ENCODE results near the gene ZNF664.

ZNF664 gene

DNA sequence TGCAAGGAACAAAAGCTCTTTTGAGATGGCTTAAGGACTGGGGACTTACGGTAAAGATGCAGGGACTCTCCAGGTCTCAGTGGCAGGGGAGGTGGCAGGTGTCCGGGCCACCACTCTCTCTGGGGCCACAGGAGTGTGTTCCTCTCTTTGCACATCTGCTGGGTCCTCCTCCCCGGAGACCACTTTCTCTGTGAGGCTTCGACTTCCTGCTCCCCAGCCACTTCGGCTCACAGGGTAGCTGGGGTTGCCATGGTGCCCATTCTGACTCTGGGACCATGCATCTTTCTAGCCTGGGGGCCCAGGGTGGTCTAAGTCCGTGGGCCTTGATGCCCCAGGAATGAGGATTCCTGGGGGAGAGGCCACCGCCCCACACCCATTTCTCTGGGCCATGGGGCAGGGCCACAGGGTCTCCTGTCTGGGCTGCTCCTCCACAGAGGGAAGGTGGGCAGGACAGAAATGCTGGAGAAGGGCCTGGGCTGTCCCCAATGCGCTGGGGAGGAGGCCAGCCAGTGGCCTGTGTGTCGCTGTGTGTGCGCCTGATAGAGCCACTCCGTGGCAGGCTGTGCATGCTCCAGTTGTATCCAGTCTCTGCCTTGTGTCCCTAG, 38.9 kb upstream of the ZNF664 start:
- Histone ChIP-seq H3K9me3 (ENCODE audit: insufficient read depth, low read depth, low read length) (peaks cover 7% of the 10 kb centered on the region), H3K14ac (ENCODE audit: low read length) (no peak overlapping the region), H3K27ac (ENCODE audit: low read depth, low read length) (no peak overlapping the region), H2BK12ac (ENCODE audit: low read length) (no peak overlapping the region), H3K79me1 (ENCODE audit: low read length) (no peaks in the 10 kb centered on the region), H3K27me3 (ENCODE audit: insufficient read depth, low read length) (no peaks in the 10 kb centered on the region), H3K36me3 (ENCODE audit: control insufficient read depth in 1 of 2, insufficient read depth in 2 of 2, low read length in 2 of 2) (peaks cover 28% of the 10 kb centered on the region in 2 experiments), H3K4ac (ENCODE audit: low read depth, low read length) (no peak overlapping the region), H4K91ac (ENCODE audit: low read depth, low read length) (no peak overlapping the region), H4K12ac (ENCODE audit: low read depth, low read length) (no peak overlapping the region), H3K4me1 (ENCODE audit: control insufficient read depth in 1 of 2, insufficient read depth in 2 of 2, low read length in 2 of 2) (peaks cover 4 to 7% of the 10 kb centered on the region in 2 experiments), H3K23ac (ENCODE audit: low read length) (no peak overlapping the region), H3K4me3 (ENCODE audit: low read depth, low read length) (no peak overlapping the region), H2BK120ac (ENCODE audit: insufficient read depth, low read length, poor library complexity) (no peak overlapping the region), H2AK5ac (ENCODE audit: low read length) (no peak overlapping the region), H3K79me2 (ENCODE audit: control insufficient read depth, insufficient read depth, low read length, poor library complexity) (no peaks in the 10 kb centered on the region), H4K8ac (ENCODE audit: low read depth, low read length) (no peak overlapping the region), H3K9ac (ENCODE audit: low read length) (no peak overlapping the region), H2AFZ (ENCODE audit: insufficient read depth, low read length, poor library complexity) (no peak overlapping the region), H3K18ac (ENCODE audit: low read length) (no peak overlapping the region), H2BK5ac (ENCODE audit: low read depth, low read length, poor library complexity) (no peak overlapping the region), H3K4me2 (ENCODE audit: low read length) (no peak overlapping the region)
- no peak for DNase-seq
- no CpG with 5 or more reads among the region's 11 CpGs for WGBS (ENCODE audit: extremely low coverage, insufficient coverage, insufficient read length)

DNA sequence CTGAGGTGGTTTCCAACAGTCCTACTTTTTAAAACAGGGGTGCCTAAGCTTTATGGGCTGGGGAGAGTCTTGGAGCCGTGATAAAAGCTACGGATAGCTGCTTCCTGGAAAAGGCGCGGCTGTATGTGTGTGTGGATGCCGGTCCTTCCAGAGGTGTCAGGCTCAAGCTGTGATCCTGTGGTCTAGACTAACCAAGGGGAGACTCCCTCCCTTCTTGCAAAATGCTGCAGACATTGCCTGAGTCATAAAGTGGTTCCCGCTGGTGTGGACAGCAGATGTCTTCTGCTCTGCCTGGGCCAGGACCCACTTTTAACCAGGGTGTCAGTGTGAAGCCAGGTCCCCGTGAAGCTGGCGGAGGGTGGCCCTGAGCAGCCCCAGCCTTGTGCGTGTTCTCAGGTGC, 38.2 kb upstream of the ZNF664 start:
- H3K79me2 ChIP-seq (ENCODE audit: control insufficient read depth, insufficient read depth, low read length, poor library complexity) = no peaks in the 10 kb centered on the region
- H4K91ac ChIP-seq (ENCODE audit: low read depth, low read length) = no peak overlapping the region
- H2AK5ac ChIP-seq (ENCODE audit: low read length) = no peak overlapping the region
- H2BK5ac ChIP-seq (ENCODE audit: low read depth, low read length, poor library complexity) = no peak overlapping the region
- no peaks in the 10 kb centered on the region for H3K27me3 ChIP-seq (ENCODE audit: insufficient read depth, low read length)
- no peak overlapping the region for H4K8ac ChIP-seq (ENCODE audit: low read depth, low read length)
- H3K14ac ChIP-seq (ENCODE audit: low read length) = no peak overlapping the region
- no peak overlapping the region for H3K9ac ChIP-seq (ENCODE audit: low read length)
- peaks cover 6% of the 10 kb centered on the region for H3K9me3 ChIP-seq (ENCODE audit: insufficient read depth, low read depth, low read length)
- H3K4me2 ChIP-seq (ENCODE audit: low read length) = no peak overlapping the region
- WGBS (ENCODE audit: extremely low coverage, insufficient coverage, insufficient read length) = no CpG with 5 or more reads among the region's 9 CpGs
- H2BK120ac ChIP-seq (ENCODE audit: insufficient read depth, low read length, poor library complexity) = no peak overlapping the region
- no peak overlapping the region for H2AFZ ChIP-seq (ENCODE audit: insufficient read depth, low read length, poor library complexity)
- no peak overlapping the region for H3K23ac ChIP-seq (ENCODE audit: low read length)
- H3K36me3 ChIP-seq (ENCODE audit: control insufficient read depth in 1 of 2, insufficient read depth in 2 of 2, low read length in 2 of 2) = peaks cover 31 to 33% of the 10 kb centered on the region in 2 experiments
- no peak overlapping the region for H3K4ac ChIP-seq (ENCODE audit: low read depth, low read length)
- H3K4me3 ChIP-seq (ENCODE audit: low read depth, low read length) = no peak overlapping the region
- no peaks in the 10 kb centered on the region for H3K79me1 ChIP-seq (ENCODE audit: low read length)
- H3K27ac ChIP-seq (ENCODE audit: low read depth, low read length) = no peak overlapping the region
- no peak overlapping the region for H2BK12ac ChIP-seq (ENCODE audit: low read length)
- peaks cover 4 to 7% of the 10 kb centered on the region in 2 experiments for H3K4me1 ChIP-seq (ENCODE audit: control insufficient read depth in 1 of 2, insufficient read depth in 2 of 2, low read length in 2 of 2)
- no peak for DNase-seq
- no peak overlapping the region for H4K12ac ChIP-seq (ENCODE audit: low read depth, low read length)
- H3K18ac ChIP-seq (ENCODE audit: low read length) = no peak overlapping the region

DNA sequence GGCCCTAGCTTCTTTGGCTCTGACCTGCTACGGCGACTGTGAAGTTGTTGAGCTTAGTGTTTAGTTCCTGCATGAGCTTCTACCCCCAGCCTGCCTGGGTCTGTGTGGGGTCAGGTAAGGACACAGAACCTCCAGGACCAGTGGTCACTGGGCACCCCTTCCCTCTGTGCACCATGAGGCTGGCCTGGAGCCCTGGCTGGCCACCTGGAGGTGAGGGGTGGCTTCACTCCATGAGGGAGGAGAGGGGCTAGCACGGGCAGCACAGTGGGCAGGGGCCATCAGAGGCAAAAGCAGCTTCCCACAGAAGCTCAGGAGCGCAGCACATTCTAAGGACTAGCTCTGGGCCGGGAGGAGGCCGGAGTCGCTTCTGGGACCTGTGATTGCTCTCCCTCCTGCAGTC, 37.1 kb upstream of the ZNF664 start:
- H3K27ac ChIP-seq (ENCODE audit: low read depth, low read length) = no peak overlapping the region
- no peak overlapping the region for H2AK5ac ChIP-seq (ENCODE audit: low read length)
- no peak overlapping the region for H4K8ac ChIP-seq (ENCODE audit: low read depth, low read length)
- H2AFZ ChIP-seq (ENCODE audit: insufficient read depth, low read length, poor library complexity) = no peak overlapping the region
- H4K12ac ChIP-seq (ENCODE audit: low read depth, low read length) = no peak overlapping the region
- no peak overlapping the region for H4K91ac ChIP-seq (ENCODE audit: low read depth, low read length)
- no peak overlapping the region for H2BK5ac ChIP-seq (ENCODE audit: low read depth, low read length, poor library complexity)
- peaks cover 4 to 7% of the 10 kb centered on the region in 2 experiments for H3K4me1 ChIP-seq (ENCODE audit: control insufficient read depth in 1 of 2, insufficient read depth in 2 of 2, low read length in 2 of 2)
- H3K4ac ChIP-seq (ENCODE audit: low read depth, low read length) = no peak overlapping the region
- H3K36me3 ChIP-seq (ENCODE audit: control insufficient read depth in 1 of 2, insufficient read depth in 2 of 2, low read length in 2 of 2) = peaks cover 39 to 42% of the 10 kb centered on the region in 2 experiments
- DNase-seq = no peak
- no peaks in the 10 kb centered on the region for H3K27me3 ChIP-seq (ENCODE audit: insufficient read depth, low read length)
- H3K14ac ChIP-seq (ENCODE audit: low read length) = no peak overlapping the region
- H3K9me3 ChIP-seq (ENCODE audit: insufficient read depth, low read depth, low read length) = peaks cover 4% of the 10 kb centered on the region
- no peaks in the 10 kb centered on the region for H3K79me1 ChIP-seq (ENCODE audit: low read length)
- no peak overlapping the region for H2BK120ac ChIP-seq (ENCODE audit: insufficient read depth, low read length, poor library complexity)
- WGBS (ENCODE audit: extremely low coverage, insufficient coverage, insufficient read length) = no CpG with 5 or more reads among the region's 7 CpGs
- no peak overlapping the region for H3K23ac ChIP-seq (ENCODE audit: low read length)
- H3K18ac ChIP-seq (ENCODE audit: low read length) = no peak overlapping the region
- no peaks in the 10 kb centered on the region for H3K79me2 ChIP-seq (ENCODE audit: control insufficient read depth, insufficient read depth, low read length, poor library complexity)
- no peak overlapping the region for H2BK12ac ChIP-seq (ENCODE audit: low read length)
- no peak overlapping the region for H3K9ac ChIP-seq (ENCODE audit: low read length)
- H3K4me3 ChIP-seq (ENCODE audit: low read depth, low read length) = no peak overlapping the region
- H3K4me2 ChIP-seq (ENCODE audit: low read length) = no peak overlapping the region

DNA sequence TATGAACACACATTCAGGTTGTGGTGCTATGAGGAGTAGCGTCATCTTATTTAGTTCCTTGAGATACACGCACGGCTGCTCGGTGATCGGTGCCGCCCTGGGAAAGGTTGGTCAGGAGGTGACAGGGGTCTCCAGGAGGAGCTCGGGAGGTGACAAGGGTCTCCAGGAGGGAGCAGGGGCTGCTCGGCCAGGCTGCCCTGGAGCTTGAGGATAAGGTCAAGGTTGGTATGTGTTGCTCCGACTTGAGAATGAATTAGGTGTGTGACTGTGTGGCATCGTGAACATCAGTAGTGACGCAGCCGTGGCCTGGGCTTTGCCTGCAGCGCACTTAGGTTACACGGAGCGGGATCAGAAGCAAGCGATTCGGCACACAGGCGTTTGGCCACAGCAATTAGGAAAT, 36.5 kb upstream of the ZNF664 start:
- H3K27ac ChIP-seq (ENCODE audit: low read depth, low read length) = no peak overlapping the region
- H3K18ac ChIP-seq (ENCODE audit: low read length) = no peak overlapping the region
- H3K23ac ChIP-seq (ENCODE audit: low read length) = no peak overlapping the region
- no peak overlapping the region for H3K4ac ChIP-seq (ENCODE audit: low read depth, low read length)
- H2AK5ac ChIP-seq (ENCODE audit: low read length) = no peak overlapping the region
- no peaks in the 10 kb centered on the region for H3K79me2 ChIP-seq (ENCODE audit: control insufficient read depth, insufficient read depth, low read length, poor library complexity)
- H3K14ac ChIP-seq (ENCODE audit: low read length) = no peak overlapping the region
- no peak overlapping the region for H2BK12ac ChIP-seq (ENCODE audit: low read length)
- H4K8ac ChIP-seq (ENCODE audit: low read depth, low read length) = no peak overlapping the region
- peaks cover 3% of the 10 kb centered on the region for H3K9me3 ChIP-seq (ENCODE audit: insufficient read depth, low read depth, low read length)
- no peak overlapping the region for H4K91ac ChIP-seq (ENCODE audit: low read depth, low read length)
- no peak overlapping the region for H3K4me2 ChIP-seq (ENCODE audit: low read length)
- H2BK5ac ChIP-seq (ENCODE audit: low read depth, low read length, poor library complexity) = no peak overlapping the region
- no peak overlapping the region for H2BK120ac ChIP-seq (ENCODE audit: insufficient read depth, low read length, poor library complexity)
- H3K79me1 ChIP-seq (ENCODE audit: low read length) = no peaks in the 10 kb centered on the region
- no peak overlapping the region for H2AFZ ChIP-seq (ENCODE audit: insufficient read depth, low read length, poor library complexity)
- no peaks in the 10 kb centered on the region for H3K27me3 ChIP-seq (ENCODE audit: insufficient read depth, low read length)
- no peak overlapping the region for H3K9ac ChIP-seq (ENCODE audit: low read length)
- no CpG with 5 or more reads among the region's 18 CpGs for WGBS (ENCODE audit: extremely low coverage, insufficient coverage, insufficient read length)
- no peak overlapping the region for H3K4me3 ChIP-seq (ENCODE audit: low read depth, low read length)
- H3K4me1 ChIP-seq (ENCODE audit: control insufficient read depth in 1 of 2, insufficient read depth in 2 of 2, low read length in 2 of 2) = peaks cover 4 to 7% of the 10 kb centered on the region in 2 experiments
- H4K12ac ChIP-seq (ENCODE audit: low read depth, low read length) = no peak overlapping the region
- DNase-seq = no peak
- H3K36me3 ChIP-seq (ENCODE audit: control insufficient read depth in 1 of 2, insufficient read depth in 2 of 2, low read length in 2 of 2) = peaks cover 42 to 46% of the 10 kb centered on the region in 2 experiments
